ENCODE data around the gene RSAD1. TPM values are rescaled to one million over a fixed set of nuclear protein-coding genes. Genes with fewer than 3 reads are reported as not detected.

RSAD1 gene
- polyA plus RNA-seq, 2 donors, result 11.9 to 16.9 TPM

- H3K4me1 ChIP-seq (ENCODE audit: control insufficient read depth in 2 of 2, insufficient read depth in 2 of 2, low read length in 1 of 2), result no peaks in the 10 kb centered on the region
- H3K27me3 ChIP-seq (ENCODE audit: control insufficient read depth in 1 of 2, insufficient read depth in 2 of 2, low read length in 2 of 2), result no peaks in the 10 kb centered on the region
- no peaks in the 10 kb centered on the region for H3K9me3 ChIP-seq (ENCODE audit: control insufficient read depth in 2 of 2, insufficient read depth in 1 of 2, low read depth in 1 of 2, low read length in 1 of 2)
- no peak overlapping the region for H3K27ac ChIP-seq (ENCODE audit: low read depth in 2 of 2, low read length in 1 of 2)
- H3K4me3 ChIP-seq (ENCODE audit: low read depth in 1 of 2, low read length in 2 of 2), result no peak overlapping the region
- WGBS, 2 donors, result 55 to 63% methylated on average over 2 of the region's 2 CpGs
- no peaks in the 10 kb centered on the region for H3K36me3 ChIP-seq (ENCODE audit: control insufficient read depth in 2 of 2, insufficient read depth in 2 of 2, low read length in 1 of 2)
Measured at GRCh38 chr17:50523208-50523607, 44.5 kb downstream of the RSAD1 start.

- Histone ChIP-seq H3K4me1 (ENCODE audit: control insufficient read depth in 2 of 2, insufficient read depth in 2 of 2, low read length in 1 of 2) (no peaks in the 10 kb centered on the region), H3K27me3 (ENCODE audit: control insufficient read depth in 1 of 2, insufficient read depth in 2 of 2, low read length in 2 of 2) (no peaks in the 10 kb centered on the region), H3K27ac (ENCODE audit: low read depth in 2 of 2, low read length in 1 of 2) (no peak overlapping the region), H3K9me3 (ENCODE audit: control insufficient read depth in 2 of 2, insufficient read depth in 1 of 2, low read depth in 1 of 2, low read length in 1 of 2) (no peaks in the 10 kb centered on the region), H3K36me3 (ENCODE audit: control insufficient read depth in 2 of 2, insufficient read depth in 2 of 2, low read length in 1 of 2) (no peaks in the 10 kb centered on the region), H3K4me3 (ENCODE audit: low read depth in 1 of 2, low read length in 2 of 2) (no peak overlapping the region)
- WGBS, 2 donors, result 94% methylated on average over 18 of the region's 18 CpGs
Measured at GRCh38 chr17:50524838-50525237, 46.2 kb downstream of the RSAD1 start.

- Histone ChIP-seq H3K4me1 (ENCODE audit: control insufficient read depth in 2 of 2, insufficient read depth in 2 of 2, low read length in 1 of 2) (peaks cover 0 to 7% of the 10 kb centered on the region in 2 donors), H3K27ac (ENCODE audit: low read depth in 2 of 2, low read length in 1 of 2) (no peak overlapping the region), H3K27me3 (ENCODE audit: control insufficient read depth in 1 of 2, insufficient read depth in 2 of 2, low read length in 2 of 2) (no peaks in the 10 kb centered on the region), H3K36me3 (ENCODE audit: control insufficient read depth in 2 of 2, insufficient read depth in 2 of 2, low read length in 1 of 2) (no peaks in the 10 kb centered on the region), H3K4me3 (ENCODE audit: low read depth in 1 of 2, low read length in 2 of 2) (no peak overlapping the region), H3K9me3 (ENCODE audit: control insufficient read depth in 2 of 2, insufficient read depth in 1 of 2, low read depth in 1 of 2, low read length in 1 of 2) (no peaks in the 10 kb centered on the region)
- WGBS, 2 donors, result 57 to 71% methylated on average over 5 of the region's 5 CpGs
Measured at GRCh38 chr17:50527155-50527762, 48.6 kb downstream of the RSAD1 start.

GRCh38 chr17:50527949-50528474 lies 49.4 kb downstream of the RSAD1 start:
- WGBS, 2 donors, result 53 to 90% methylated on average over 4 of the region's 4 CpGs
- no peaks in the 10 kb centered on the region for H3K9me3 ChIP-seq (ENCODE audit: control insufficient read depth in 2 of 2, insufficient read depth in 1 of 2, low read depth in 1 of 2, low read length in 1 of 2)
- no peak overlapping the region for H3K27ac ChIP-seq (ENCODE audit: low read depth in 2 of 2, low read length in 1 of 2)

GRCh38 chr17:50529849-50530248 lies 51.2 kb downstream of the RSAD1 start:
- no peak overlapping the region for H3K4me3 ChIP-seq (ENCODE audit: low read depth in 1 of 2, low read length in 2 of 2)
- H3K27me3 ChIP-seq (ENCODE audit: control insufficient read depth in 1 of 2, insufficient read depth in 2 of 2, low read length in 2 of 2), result no peaks in the 10 kb centered on the region
- H3K4me1 ChIP-seq (ENCODE audit: control insufficient read depth in 2 of 2, insufficient read depth in 2 of 2, low read length in 1 of 2), result peaks cover 0 to 10% of the 10 kb centered on the region in 2 donors
- no peaks in the 10 kb centered on the region for H3K36me3 ChIP-seq (ENCODE audit: control insufficient read depth in 2 of 2, insufficient read depth in 2 of 2, low read length in 1 of 2)
- H3K9me3 ChIP-seq (ENCODE audit: control insufficient read depth in 2 of 2, insufficient read depth in 1 of 2, low read depth in 1 of 2, low read length in 1 of 2), result no peaks in the 10 kb centered on the region
- WGBS, 2 donors, result 89 to 92% methylated on average over 7 of the region's 7 CpGs
- H3K27ac ChIP-seq (ENCODE audit: low read depth in 2 of 2, low read length in 1 of 2), result no peak overlapping the region

More at GRCh38 chr17:50527949-50528474, 49.4 kb downstream of the RSAD1 start:
- H3K4me1 ChIP-seq (ENCODE audit: control insufficient read depth in 2 of 2, insufficient read depth in 2 of 2, low read length in 1 of 2), result peaks cover 0 to 9% of the 10 kb centered on the region in 2 donors
- H3K36me3 ChIP-seq (ENCODE audit: control insufficient read depth in 2 of 2, insufficient read depth in 2 of 2, low read length in 1 of 2), result no peaks in the 10 kb centered on the region
- H3K27me3 ChIP-seq (ENCODE audit: control insufficient read depth in 1 of 2, insufficient read depth in 2 of 2, low read length in 2 of 2), result no peaks in the 10 kb centered on the region
- no peak overlapping the region for H3K4me3 ChIP-seq (ENCODE audit: low read depth in 1 of 2, low read length in 2 of 2)

GRCh38 chr17:50531428-50532025 lies 52.9 kb downstream of the RSAD1 start:
- 62 to 67% methylated on average over 6 of the region's 6 CpGs for WGBS, 2 donors
- peaks cover 0 to 15% of the 10 kb centered on the region in 2 donors for H3K4me1 ChIP-seq (ENCODE audit: control insufficient read depth in 2 of 2, insufficient read depth in 2 of 2, low read length in 1 of 2)
- H3K9me3 ChIP-seq (ENCODE audit: control insufficient read depth in 2 of 2, insufficient read depth in 1 of 2, low read depth in 1 of 2, low read length in 1 of 2), result no peaks in the 10 kb centered on the region
- H3K36me3 ChIP-seq (ENCODE audit: control insufficient read depth in 2 of 2, insufficient read depth in 2 of 2, low read length in 1 of 2), result peaks cover 0 to 4% of the 10 kb centered on the region in 2 donors
- no peak overlapping the region for H3K27ac ChIP-seq (ENCODE audit: low read depth in 2 of 2, low read length in 1 of 2)
- no peaks in the 10 kb centered on the region for H3K27me3 ChIP-seq (ENCODE audit: control insufficient read depth in 1 of 2, insufficient read depth in 2 of 2, low read length in 2 of 2)
- no peak overlapping the region for H3K4me3 ChIP-seq (ENCODE audit: low read depth in 1 of 2, low read length in 2 of 2)

GRCh38 chr17:50532452-50533024 lies 53.9 kb downstream of the RSAD1 start, which contains the start of gene EPN3:
Gene EPN3, plus strand, starts transcription at chr17:50532735. Its CDS starts 3,822 bp downstream, at chr17:50536557.
- H3K27me3 ChIP-seq (ENCODE audit: control insufficient read depth in 1 of 2, insufficient read depth in 2 of 2, low read length in 2 of 2), result no peaks in the 10 kb centered on the region
- peak within 1 kb of the TSS; percentile 64 to 83 for H3K4me3 ChIP-seq (ENCODE audit: low read depth in 1 of 2, low read length in 2 of 2)
- peaks cover 0 to 11% of the 10 kb centered on the region in 2 donors for H3K36me3 ChIP-seq (ENCODE audit: control insufficient read depth in 2 of 2, insufficient read depth in 2 of 2, low read length in 1 of 2)
- peak within 1 kb of the TSS; percentile 93 to 97 for H3K27ac ChIP-seq (ENCODE audit: low read depth in 2 of 2, low read length in 1 of 2)
- peaks cover 0 to 19% of the 10 kb centered on the region in 2 donors for H3K4me1 ChIP-seq (ENCODE audit: control insufficient read depth in 2 of 2, insufficient read depth in 2 of 2, low read length in 1 of 2)
- no peaks in the 10 kb centered on the region for H3K9me3 ChIP-seq (ENCODE audit: control insufficient read depth in 2 of 2, insufficient read depth in 1 of 2, low read depth in 1 of 2, low read length in 1 of 2)
- WGBS, 2 donors, result 2% methylated on average over 21 of the region's 21 CpGs

GRCh38 chr17:50533185-50533584 lies 54.5 kb downstream of the RSAD1 start:
- no peaks in the 10 kb centered on the region for H3K9me3 ChIP-seq (ENCODE audit: control insufficient read depth in 2 of 2, insufficient read depth in 1 of 2, low read depth in 1 of 2, low read length in 1 of 2)
- H3K27ac ChIP-seq (ENCODE audit: low read depth in 2 of 2, low read length in 1 of 2), result peak overlapping the region; percentile 93 to 97
- peaks cover 0 to 25% of the 10 kb centered on the region in 2 donors for H3K4me1 ChIP-seq (ENCODE audit: control insufficient read depth in 2 of 2, insufficient read depth in 2 of 2, low read length in 1 of 2)
- 13 to 15% methylated on average over 5 of the region's 5 CpGs for WGBS, 2 donors
- H3K27me3 ChIP-seq (ENCODE audit: control insufficient read depth in 1 of 2, insufficient read depth in 2 of 2, low read length in 2 of 2), result no peaks in the 10 kb centered on the region
- peaks cover 0 to 18% of the 10 kb centered on the region in 2 donors for H3K36me3 ChIP-seq (ENCODE audit: control insufficient read depth in 2 of 2, insufficient read depth in 2 of 2, low read length in 1 of 2)
- H3K4me3 ChIP-seq (ENCODE audit: low read depth in 1 of 2, low read length in 2 of 2), result peak overlapping the region; percentile 64 to 83

GRCh38 chr17:50533720-50534148 lies 55.1 kb downstream of the RSAD1 start:
- no peaks in the 10 kb centered on the region for H3K9me3 ChIP-seq (ENCODE audit: control insufficient read depth in 2 of 2, insufficient read depth in 1 of 2, low read depth in 1 of 2, low read length in 1 of 2)
- peaks cover 0 to 29% of the 10 kb centered on the region in 2 donors for H3K4me1 ChIP-seq (ENCODE audit: control insufficient read depth in 2 of 2, insufficient read depth in 2 of 2, low read length in 1 of 2)
- peak overlapping the region; percentile 64 to 83 for H3K4me3 ChIP-seq (ENCODE audit: low read depth in 1 of 2, low read length in 2 of 2)
- H3K27me3 ChIP-seq (ENCODE audit: control insufficient read depth in 1 of 2, insufficient read depth in 2 of 2, low read length in 2 of 2), result no peaks in the 10 kb centered on the region
- peak overlapping the region; percentile 93 to 97 for H3K27ac ChIP-seq (ENCODE audit: low read depth in 2 of 2, low read length in 1 of 2)
- peaks cover 0 to 22% of the 10 kb centered on the region in 2 donors for H3K36me3 ChIP-seq (ENCODE audit: control insufficient read depth in 2 of 2, insufficient read depth in 2 of 2, low read length in 1 of 2)
- 2% methylated on average over 17 of the region's 17 CpGs for WGBS, 2 donors
